HG03103 (cell line): Measurements from ENCODE around the gene BIN1.

ENCODE experiments used
- ATAC-seq: cut with Tn5 transposase; IDR thresholded peaks from one replicate; pipeline ENCODE4 v1.9.1; 2021; ENCODE audit warnings: low read depth; ENCODE audit not compliant: unreplicated experiment

BIN1 gene

GRCh38 chr2:127008265-127009015 lies 98.5 kb downstream of the BIN1 start:
- ATAC-seq = no peak

GRCh38 chr2:127007652-127008051 lies 99.3 kb downstream of the BIN1 start:
- ATAC-seq = no peak

GRCh38 chr2:127006962-127007361 lies 100.0 kb downstream of the BIN1 start:
- ATAC-seq = no peak

GRCh38 chr2:127004893-127005600 lies 101.9 kb downstream of the BIN1 start:
- no peak for ATAC-seq

GRCh38 chr2:127003070-127003800 lies 103.7 kb downstream of the BIN1 start:
- no peak for ATAC-seq

- no peak for ATAC-seq
Observed at GRCh38 chr2:127001751-127002150, 105.2 kb downstream of the BIN1 start.

- no peak for ATAC-seq
Observed at GRCh38 chr2:127000937-127001336, 106.0 kb downstream of the BIN1 start.

- ATAC-seq = no peak
Observed at GRCh38 chr2:127000194-127000593, 106.8 kb downstream of the BIN1 start.

GRCh38 chr2:126999106-126999756 lies 107.7 kb downstream of the BIN1 start:
- ATAC-seq = no peak

- ATAC-seq = no peak
Observed at GRCh38 chr2:126998486-126998885, 108.5 kb downstream of the BIN1 start.
